ENCODE data around the gene CHMP1A.

GRCh38 chr16:89695086-89695874, 37.8 kb upstream of the CHMP1A start:
- no peak for TF ChIP-seq POLR2A (IDR thresholded peaks at IDR 0.05)
- TF ChIP-seq, protein P1, sequence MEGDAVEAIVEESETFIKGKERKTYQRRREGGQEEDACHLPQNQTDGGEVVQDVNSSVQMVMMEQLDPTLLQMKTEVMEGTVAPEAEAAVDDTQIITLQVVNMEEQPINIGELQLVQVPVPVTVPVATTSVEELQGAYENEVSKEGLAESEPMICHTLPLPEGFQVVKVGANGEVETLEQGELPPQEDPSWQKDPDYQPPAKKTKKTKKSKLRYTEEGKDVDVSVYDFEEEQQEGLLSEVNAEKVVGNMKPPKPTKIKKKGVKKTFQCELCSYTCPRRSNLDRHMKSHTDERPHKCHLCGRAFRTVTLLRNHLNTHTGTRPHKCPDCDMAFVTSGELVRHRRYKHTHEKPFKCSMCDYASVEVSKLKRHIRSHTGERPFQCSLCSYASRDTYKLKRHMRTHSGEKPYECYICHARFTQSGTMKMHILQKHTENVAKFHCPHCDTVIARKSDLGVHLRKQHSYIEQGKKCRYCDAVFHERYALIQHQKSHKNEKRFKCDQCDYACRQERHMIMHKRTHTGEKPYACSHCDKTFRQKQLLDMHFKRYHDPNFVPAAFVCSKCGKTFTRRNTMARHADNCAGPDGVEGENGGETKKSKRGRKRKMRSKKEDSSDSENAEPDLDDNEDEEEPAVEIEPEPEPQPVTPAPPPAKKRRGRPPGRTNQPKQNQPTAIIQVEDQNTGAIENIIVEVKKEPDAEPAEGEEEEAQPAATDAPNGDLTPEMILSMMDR (IDR thresholded peaks at IDR 0.05), result no peak

Measured in suprapubic skin (tissue), 3 donors.